Stimulated activated CD4-positive, alpha-beta T cell treated with anti-CD3 and anti-CD28 coated beads, Interleukin-4, amount 100 ng/mL, for 24 hours (primary cell): Measurements from ENCODE around the gene THSD7B.
"Not testable (repeated sequence)": the region's sequence is repeated elsewhere in the genome, so short reads cannot be mapped to it uniquely, and the experiment has no call there.

Experiments
- DNase-seq: peaks from one replicate; pipeline ENCODE4 v3.0.0-alpha.2; 2020

Gene THSD7B

DNA sequence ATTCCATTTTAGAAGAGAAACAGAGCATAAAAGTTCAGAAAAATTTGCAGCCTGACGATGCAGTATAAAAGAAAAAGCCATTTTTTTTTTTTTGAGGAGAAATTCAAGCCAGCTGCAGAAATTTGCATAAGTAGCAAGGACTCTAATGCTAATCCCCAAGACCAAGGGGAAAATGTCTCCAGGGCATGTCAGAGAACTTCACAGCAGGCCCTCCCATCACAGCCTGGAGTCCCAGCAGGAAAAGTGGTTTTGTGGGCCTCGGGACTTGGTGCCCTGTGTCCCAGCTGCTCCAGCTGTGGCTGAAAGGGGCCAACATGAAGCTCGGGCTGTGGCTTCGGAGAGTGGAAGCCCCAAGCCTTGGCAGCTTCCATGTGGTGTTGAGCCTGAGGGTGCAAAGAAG is 873.6 kb downstream of the THSD7B start:
- DNase-seq = no peak

DNA sequence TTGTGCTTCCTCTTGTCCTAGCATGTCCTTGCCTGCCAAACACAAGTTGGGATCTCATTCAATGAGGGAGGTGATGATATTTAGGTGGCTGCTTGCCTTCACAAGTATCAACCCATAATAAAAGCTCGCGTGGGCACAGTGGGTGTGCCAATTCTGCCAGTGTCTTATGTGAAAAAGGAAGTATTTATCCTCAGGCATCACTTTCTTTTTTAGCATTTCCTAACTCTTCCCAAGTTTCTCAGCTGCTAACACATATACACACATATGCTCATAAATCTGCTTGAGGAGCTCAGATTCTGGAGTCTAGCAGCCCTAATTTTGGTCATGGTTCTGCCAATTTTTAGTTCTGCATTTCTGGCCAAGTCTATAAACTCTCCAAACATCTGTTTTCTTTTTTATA is 879.4 kb downstream of the THSD7B start:
- no peak for DNase-seq

DNA sequence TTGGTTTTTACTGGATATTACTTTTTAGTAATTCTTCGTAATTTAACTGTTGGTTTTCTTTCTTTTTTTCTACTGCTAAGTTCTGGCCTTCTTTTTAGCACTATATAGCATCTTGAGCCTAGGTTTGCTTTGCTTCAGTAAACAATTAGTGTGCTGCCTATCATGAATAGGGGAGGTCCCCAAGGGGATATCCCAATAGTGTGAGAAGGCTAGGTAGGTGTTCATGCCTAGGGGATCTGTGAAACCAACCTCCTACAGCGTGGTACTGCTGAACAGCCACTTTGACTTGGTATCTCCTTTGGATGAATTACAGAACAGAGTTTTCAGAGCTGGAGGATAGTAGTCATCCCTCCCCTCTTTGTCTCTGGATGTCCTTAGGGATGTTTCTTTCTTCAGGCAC is 888.7 kb downstream of the THSD7B start:
- no peak for DNase-seq

DNA sequence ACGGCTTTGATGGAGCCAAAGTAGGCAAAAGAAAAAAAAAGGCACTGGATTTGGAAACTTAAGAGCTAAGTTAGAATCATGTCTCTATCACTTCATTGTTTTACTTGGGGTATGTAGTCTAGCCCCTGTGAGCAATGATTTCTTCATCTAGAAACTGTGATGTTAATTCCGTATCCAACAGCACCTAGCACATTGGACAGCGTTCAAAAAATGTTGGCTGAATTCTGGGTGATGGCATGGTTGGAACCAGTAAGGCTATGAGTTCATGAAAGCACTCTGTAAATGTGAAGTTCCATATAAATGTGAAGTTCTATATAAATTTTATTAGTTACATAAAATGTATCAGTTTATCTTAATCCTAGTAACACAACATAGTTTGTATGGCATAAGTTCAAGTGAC is 890.5 kb downstream of the THSD7B start:
- no peak for DNase-seq

DNA sequence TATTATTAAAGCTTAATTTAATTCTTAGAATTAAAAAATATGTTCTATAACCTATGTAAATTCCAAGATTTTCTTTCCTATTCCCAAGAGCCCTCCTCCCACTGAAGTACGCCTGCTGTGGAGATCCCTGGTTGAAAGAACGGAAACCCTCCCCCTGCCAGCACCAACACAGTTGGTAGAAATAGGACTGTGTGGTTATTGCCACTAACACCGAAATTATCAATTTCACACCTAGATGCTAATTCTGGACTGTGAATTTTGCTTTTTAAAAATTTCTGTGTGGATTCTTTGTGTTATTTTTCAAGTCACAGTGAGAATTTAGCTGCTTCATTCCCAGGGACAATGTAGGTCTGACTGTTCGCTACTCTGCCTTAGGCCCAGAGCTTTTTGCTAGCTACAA is 893.1 kb downstream of the THSD7B start:
- DNase-seq = no peak

DNA sequence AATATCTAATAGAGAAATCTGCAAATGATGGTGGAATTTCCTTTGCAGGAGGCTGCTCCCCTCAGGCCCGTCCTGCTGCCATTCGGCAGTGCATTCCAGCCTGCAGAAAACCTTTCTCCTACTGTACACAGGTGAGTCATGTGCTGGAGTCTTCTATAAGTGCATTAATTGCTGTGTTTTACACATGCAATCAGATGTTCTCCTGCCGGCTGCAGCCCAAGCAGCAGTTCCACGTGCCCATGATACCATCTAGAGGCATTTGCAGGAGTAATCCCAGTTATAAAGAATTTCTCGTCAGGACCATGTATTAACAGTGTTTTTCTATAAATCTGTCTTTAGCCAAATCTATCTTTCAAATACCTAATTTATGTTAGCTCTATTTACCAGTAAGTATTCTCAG is 894.3 kb downstream of the THSD7B start:
- DNase-seq = no peak

DNA sequence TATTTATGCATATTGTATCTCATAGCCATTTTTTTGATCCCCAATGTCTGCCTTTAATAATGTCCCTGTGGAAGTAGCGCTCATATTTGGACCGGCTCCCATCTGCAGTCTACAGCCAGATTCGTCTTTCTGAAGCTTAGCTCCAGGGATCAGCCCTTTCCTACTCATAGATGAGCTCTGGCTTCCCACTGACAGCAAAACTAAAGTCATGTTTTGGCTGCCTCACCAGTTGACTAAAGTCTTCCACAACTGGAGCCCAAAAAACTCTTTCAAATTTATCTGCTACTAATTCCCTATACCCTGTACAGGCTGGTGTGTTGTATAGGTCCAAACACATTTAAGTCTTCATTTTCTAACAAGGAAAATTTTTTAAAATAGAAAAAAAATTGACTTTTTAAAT is 904.8 kb downstream of the THSD7B start:
- DNase-seq = no peak

DNA sequence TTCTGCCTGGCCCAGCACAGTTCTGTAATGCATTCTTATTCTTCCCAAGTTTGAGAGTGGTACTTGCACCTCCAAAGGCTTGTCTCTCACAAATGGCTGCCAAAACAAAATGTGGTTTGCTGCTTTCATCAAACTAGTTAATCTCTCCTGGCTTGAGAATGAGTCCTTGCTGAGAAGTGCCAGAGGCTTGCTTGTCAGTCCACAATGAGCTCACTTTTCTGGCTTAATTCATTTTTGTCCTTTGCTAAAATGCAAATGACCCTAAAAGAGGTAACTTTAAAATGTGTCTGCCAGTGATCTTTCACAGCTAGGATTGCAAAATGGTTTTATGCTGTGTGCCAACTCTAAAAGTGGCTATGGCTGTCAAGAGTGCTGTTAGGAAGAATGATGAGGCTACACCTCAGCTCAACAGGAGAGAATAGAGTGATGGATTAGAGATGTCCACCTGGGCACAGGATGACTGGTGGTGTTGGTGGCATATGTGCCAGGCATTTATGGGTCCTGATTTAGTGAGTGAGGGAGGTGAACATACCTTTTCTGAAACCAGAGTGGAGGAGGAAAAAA is 907.7 kb downstream of the THSD7B start:
- no peak for DNase-seq

DNA sequence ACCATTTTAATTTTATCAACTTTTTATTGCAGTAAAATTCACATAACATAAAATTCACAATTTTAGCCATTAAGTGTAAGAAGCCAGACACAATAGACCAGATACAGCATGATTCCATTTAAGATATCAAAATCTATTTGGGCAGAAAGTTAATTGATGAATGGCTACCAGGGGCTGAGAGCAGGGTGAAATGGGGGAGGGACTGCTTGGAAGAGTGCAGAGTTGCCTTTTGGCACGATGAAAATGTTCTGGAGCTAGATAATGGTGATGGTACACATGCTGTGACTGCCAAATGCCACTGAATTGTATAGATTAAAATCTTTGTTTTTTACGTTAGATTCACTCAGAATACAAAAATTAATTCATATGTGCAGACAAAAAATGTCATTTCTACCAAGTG is 909.6 kb downstream of the THSD7B start:
- no peak for DNase-seq

DNA sequence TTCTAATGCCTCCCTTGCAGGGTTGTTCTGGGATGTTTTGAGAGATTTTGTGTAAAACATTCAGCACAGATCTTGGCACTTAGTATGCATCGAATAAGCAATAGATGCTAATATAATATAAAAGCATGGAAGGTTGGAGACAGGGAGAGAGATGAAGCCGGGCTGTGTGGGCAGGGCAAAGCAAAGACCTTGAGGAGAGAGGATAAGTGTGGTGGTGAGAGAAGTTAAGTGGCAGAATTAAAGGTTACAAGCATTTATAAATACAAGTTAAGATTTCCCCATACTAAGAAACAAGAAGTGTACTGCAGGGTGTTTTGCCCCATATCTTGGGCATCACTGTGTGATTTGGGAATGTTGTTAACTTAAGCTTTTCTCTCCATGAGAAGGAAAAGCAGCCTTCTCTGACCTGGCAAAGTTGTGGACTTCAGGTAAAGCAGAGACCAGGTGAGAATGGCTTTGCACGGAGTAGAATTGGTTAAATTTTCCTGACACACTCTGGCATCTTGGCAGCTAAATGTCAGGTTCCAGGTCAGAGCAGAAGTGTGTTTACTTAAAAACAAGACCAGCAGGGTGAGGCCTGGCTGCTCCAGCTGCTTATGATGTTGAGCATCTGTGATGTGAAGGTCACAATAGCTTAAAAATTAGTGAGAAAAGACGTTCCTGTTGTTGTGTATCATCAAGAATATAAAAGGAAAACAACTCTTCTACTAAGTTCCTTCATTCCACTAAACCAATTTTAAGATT is 910.4 kb downstream of the THSD7B start:
- DNase-seq = no peak

DNA sequence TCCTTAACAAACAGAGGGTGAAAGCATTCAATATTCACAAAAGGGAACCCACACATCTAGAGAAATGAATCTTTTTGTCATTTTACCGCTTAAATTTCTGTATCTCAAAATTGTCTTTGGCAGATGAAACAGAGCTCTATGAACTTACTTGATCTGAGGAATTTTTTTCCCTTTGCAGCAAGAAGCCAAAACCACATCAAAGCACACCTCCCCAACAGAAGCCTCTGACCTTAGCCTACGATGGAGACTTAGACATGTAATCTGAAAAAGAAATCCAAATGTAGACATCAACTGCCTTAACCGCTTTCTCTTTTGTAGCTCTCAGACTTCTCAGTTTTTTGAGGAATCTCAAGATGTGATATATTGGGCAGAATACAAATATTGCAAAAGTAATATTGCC is 911.0 kb downstream of the THSD7B start:
- no peak for DNase-seq

DNA sequence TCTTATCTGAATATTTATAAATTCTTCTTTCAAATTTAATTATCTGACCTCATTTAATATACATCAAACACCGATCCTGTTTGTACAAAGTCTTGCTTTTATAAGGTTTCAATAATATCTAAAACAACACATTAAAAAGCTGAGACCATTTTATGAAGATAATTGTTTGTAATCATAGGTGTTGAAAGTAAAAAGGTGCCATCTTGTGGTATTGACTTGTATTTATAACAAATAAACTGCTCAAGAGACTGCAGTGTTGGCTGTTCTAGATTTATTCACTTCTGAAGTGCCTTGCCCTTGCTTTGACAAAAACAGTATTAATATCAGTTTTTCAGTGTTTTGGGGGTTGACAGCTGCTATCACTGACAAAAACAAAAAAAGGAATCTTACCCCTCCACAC is 912.1 kb downstream of the THSD7B start:
- no peak for DNase-seq

DNA sequence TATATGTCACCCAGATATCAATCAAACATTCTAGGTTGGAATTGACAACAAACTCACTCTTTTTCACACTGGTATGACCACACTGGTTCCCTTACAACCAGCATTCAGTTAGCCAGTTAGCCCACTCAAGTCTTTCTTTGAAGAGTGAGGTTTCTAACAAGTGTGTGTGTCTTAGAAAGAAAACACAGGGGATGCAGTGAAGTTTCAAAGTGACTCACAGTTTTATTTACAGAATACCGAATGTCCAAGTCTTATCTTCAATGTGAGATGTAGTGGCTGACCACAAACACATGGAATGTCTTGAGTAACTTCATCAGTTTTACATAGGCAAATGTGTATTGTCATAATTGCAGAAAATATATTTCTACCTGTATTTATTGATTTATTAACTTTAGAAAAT is 924.2 kb downstream of the THSD7B start:
- no peak for DNase-seq

DNA sequence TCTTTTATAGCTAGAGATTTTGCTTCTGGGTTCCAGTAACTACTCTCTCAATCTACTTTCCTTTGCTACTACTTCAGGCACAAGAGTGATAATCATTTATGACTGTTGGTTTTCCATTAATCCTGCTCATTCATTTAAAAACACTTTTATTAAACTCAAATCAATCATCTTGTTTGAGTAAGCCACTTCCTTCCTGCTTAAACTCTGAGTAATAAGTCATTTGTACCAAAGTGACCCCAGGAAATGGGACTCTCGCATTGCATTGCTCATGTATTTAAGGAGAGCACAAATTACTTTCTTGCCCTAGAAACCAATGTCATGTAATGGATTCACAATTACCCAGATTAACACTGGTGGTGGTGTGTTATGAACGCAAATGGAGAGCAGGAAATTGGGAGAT is 928.2 kb downstream of the THSD7B start:
- no peak for DNase-seq

DNA sequence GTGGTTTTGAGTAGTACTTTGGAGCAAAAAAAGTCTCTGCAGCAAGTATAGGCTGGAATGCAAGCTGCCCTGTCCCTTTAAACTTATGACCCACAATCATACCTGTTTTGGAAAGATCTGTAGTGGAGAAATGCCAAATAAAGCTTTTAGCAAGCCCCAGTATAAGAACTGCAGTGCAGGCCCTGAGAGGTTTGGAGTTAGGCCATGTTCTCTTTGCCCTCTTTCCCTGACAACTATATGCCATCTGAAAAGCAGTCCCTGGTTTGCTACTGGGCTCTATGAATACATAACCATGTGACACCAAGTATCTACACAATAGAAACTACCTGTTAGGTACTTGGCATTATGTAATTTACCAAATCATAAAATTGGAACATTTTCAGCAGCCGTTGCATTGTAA is 931.6 kb downstream of the THSD7B start:
- DNase-seq = no peak

DNA sequence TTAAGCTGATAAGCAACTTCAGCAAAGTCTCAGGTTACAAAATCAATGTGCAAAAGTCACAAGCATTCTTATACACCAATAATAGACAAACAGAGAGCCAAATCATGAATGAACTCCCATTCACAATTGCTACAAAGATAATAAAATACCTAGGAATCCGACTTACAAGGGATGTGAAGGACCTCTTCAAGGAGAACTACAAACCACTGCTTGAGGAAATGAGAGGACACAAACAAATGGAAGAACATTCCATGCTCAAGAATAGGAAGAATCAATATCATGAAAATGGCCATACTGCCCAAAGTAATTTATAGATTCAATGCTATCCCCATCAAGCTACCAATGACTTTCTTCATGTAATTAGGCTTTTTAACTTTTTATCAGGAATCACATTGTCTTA is 934.9 kb downstream of the THSD7B start:
- not testable (repeated sequence) for DNase-seq

DNA sequence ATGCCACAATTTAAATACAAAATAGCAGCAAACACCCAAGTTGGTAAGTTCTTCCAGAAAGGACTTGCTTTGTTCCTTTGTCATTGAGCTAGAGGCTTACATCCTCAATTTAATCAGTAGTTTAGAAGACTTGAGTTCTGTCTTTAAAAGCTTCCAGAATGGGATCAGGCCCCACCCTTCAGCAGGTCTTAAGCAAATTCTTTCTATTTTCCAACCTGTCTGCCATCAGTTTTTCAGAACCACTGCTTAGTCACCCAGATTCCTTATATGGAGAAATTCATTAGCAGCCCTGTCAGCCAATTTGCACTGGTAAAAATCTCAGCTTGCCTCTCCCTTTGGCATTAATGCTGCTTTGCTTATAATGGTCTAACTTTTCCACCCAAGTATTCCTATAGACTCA is 935.3 kb downstream of the THSD7B start:
- no peak for DNase-seq

DNA sequence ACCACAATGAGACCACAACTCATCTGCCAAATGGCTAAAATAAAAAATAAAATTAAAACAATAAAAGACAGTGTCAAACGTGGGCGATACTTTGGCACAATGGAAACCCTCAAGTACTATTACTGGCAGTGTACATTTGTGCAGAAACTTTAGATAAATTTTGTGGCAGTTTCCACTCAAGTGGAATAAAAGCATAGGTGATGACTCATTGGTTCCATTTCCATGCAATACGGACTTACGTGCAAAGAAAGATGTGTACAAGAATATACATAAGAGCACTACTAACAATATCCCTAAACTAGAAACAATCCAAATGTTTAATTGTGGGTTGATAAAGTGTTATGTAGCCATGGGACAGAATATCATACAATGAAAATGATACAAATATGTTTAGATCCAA is 940.0 kb downstream of the THSD7B start:
- DNase-seq = no peak

DNA sequence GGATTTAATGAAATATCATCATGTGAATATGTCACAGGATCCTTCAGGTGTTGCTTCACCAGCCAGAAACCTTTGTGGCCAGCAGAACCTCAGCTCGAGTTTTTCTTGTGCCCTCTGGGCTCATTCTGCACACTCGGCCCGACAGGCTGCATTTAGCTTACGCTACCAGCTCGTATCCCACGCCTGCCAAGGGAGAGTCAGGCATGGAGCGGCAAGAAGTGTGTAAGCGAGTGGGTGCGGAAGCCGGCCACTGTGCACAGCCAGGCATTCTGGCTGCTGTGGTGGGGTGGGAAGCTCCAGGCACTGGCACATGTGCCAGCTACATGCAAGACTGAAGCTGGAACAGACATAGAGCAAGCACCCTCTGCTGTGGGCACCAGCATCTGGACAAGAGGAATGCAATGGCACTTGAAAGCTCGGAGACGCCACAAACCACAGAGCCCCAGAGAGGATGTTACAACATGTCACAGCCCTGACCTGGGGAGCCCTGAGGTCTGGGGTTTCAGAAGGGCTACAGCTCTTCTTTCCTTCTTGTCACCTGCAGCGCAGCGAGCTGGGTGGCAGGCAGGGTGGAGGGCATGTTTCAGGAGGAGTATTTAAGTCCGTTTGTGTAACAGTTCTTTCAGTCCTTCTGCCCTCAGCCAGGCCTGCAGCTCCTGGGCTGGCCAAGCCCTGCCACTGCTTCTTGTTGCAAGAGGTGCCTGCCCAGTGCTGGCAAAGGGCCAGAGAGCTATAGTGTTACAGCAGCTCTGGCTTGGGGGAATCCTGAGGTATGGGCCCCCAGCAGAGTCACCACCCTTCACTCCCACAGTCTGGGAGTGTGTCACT is 941.7 kb downstream of the THSD7B start:
- no peak for DNase-seq

DNA sequence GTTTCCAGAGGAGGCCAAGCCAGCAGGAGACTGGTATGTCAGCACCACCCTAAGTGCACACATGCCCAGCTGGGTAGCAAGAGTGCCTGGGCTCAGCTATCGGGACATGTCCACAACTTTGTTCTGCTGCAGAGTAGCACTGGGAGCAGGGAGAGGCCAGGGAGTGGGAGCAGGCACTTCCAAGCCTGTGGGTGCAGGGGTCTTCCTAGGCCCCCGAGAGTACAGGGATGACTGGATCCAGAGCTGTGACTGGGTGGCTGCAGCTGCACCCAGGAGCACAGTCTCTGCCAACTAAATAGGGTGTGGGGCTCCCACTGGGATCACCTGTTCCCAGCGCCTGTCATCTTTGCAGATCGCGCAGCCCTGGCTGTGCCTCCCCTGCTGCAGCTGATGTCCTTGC is 943.0 kb downstream of the THSD7B start:
- DNase-seq = no peak

DNA sequence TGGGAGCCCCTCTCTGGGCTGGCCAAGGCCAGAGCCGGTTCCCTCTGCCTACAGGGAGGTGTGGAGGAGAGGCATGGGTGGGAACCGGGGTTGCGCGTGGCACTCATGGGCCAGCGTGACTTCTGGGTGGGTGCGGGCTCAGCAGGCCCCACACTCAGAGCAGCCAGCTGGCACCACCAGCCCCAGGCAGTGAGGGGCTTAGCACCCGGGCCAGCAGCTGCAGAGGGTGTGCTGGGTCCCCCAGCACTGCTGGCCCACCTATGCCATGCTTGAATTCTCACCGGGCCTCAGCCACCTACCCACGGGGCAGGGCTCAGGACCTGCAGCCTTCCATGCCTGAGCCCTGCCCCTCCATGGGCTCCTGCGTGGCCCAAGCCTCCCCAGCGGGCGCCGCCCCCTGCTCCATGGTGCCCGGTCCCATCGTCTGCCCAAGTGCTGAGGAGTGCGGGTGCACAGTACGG is 950.4 kb downstream of the THSD7B start:
- no peak for DNase-seq

DNA sequence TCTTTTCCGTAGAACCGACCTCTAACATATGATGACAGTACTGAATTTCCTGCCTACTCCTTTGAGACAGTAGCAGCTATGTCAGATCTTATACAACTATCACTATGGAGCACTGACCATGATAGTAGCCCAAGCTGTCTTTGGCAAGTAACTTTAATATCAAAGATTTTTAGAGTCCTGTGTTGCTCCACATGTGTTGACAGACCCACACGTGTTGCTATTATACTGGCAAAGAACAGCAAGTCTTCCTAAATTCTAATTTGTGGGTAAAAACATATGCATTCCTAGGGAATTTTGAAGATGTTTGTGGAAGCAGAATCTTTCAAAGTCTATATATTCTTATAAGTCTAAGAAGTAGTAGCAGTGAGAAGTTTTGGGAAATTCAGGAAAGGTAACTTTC is 953.4 kb downstream of the THSD7B start:
- DNase-seq = no peak

DNA sequence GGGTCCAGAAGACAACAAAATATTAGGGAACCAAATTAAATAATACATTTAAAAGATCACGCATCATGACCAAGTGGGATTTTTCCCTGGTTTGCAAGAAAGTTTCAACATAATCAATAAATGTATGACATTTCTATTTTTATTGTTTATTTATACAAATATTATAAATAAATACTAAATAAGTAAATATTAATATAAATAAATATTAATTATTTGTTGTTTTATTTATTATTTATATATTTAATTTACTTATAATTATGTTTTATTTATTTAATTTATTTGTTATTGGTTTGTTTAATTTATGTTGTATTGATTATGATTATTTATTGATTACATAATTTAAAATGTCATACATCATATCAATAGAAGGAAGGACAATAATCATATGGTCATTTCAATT is 956.4 kb downstream of the THSD7B start:
- DNase-seq = no peak

DNA sequence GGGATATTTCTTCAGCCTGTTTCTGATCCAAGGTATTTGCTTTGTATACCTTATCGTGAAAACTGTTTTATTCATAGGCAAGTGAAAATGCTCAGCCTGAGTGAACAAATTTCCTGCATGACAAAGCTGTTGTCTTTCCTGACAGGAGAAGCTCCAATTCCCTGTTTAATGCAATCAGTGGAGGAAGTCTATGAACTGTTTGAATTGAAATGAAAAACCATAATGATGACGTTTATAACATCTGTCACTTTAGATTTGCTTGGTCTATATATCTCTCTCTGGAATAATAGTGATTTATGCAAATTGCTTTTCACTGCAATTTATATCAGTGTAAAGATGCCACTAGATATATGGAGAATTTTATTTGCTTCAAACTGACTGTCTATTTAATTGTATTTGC is 959.6 kb downstream of the THSD7B start:
- DNase-seq = no peak
